ENCODE results near the gene SPSB2. TPM values are rescaled to one million over a fixed set of nuclear protein-coding genes. Genes with fewer than 3 reads are reported as not detected.

The SPSB2 gene
- total RNA-seq, 1 donor from 2014 or later = 6.5 TPM

DNA sequence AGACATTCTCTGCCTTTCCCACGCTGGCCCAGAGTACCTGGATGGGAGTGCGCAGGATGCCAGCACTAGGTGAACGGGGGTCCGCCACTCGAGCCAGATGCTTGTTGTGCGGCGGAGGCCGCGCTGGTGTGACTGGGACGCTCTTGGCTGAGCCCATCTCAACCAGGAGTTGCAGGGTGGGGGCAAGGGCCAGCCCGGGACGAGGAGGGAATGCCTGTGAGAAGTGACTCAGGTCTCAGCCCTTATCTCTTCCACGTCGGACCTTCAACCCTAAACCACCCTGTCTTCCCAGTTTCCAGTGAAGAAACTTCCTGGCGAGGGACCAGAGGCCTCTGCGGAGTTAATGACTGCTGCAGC is 22.3 kb downstream of the SPSB2 start:
- Mint-ChIP-seq H3K27me3 (peaks cover 2% of the 10 kb centered on the region), H3K4me3 (peak overlapping the region; percentile 94), H3K4me1 (ENCODE audit: unreplicated experiment) (peaks cover 12% of the 10 kb centered on the region), H3K36me3 (peaks cover 22% of the 10 kb centered on the region), H3K9me3 (no peaks in the 10 kb centered on the region), H3K27ac (peak overlapping the region; percentile 98)
- DNase-seq (ENCODE audit: extremely low spot score, unreplicated experiment) = no peak
- TF ChIP-seq CTCF (conservative IDR thresholded peaks at IDR 0.05) = no peak

- Mint-ChIP-seq H3K4me3 (peak overlapping the region; percentile 94), H3K9me3 (no peaks in the 10 kb centered on the region), H3K27ac (peak overlapping the region; percentile 98), H3K27me3 (peaks cover 2% of the 10 kb centered on the region), H3K4me1 (ENCODE audit: unreplicated experiment) (peaks cover 12% of the 10 kb centered on the region), H3K36me3 (peaks cover 21% of the 10 kb centered on the region)
- DNase-seq (ENCODE audit: extremely low spot score, unreplicated experiment) = no peak
- no peak for TF ChIP-seq CTCF (conservative IDR thresholded peaks at IDR 0.05)
These were observed 23.0 kb downstream of the SPSB2 start for GRCh38 chr12:6849976-6850560.

GRCh38 chr12:6849427-6849826 is 23.7 kb downstream of the SPSB2 start:
- TF ChIP-seq CTCF (conservative IDR thresholded peaks at IDR 0.05) = no peak
- peak overlapping the region; percentile 22 for H3K27ac Mint-ChIP-seq
- peaks cover 27% of the 10 kb centered on the region for H3K36me3 Mint-ChIP-seq
- H3K4me3 Mint-ChIP-seq = peak overlapping the region; percentile 94
- no peak for DNase-seq (ENCODE audit: extremely low spot score, unreplicated experiment)
- no peaks in the 10 kb centered on the region for H3K9me3 Mint-ChIP-seq
- peaks cover 2% of the 10 kb centered on the region for H3K27me3 Mint-ChIP-seq
- peaks cover 12% of the 10 kb centered on the region for H3K4me1 Mint-ChIP-seq (ENCODE audit: unreplicated experiment)

GRCh38 chr12:6847676-6848075 is 25.4 kb downstream of the SPSB2 start:
- H3K27me3 Mint-ChIP-seq = peaks cover 2% of the 10 kb centered on the region
- no peak for DNase-seq (ENCODE audit: extremely low spot score, unreplicated experiment)
- H3K27ac Mint-ChIP-seq = no peak overlapping the region
- TF ChIP-seq CTCF (conservative IDR thresholded peaks at IDR 0.05) = no peak
- peaks cover 28% of the 10 kb centered on the region for H3K36me3 Mint-ChIP-seq
- H3K9me3 Mint-ChIP-seq = no peaks in the 10 kb centered on the region
- H3K4me1 Mint-ChIP-seq (ENCODE audit: unreplicated experiment) = peaks cover 4% of the 10 kb centered on the region
- H3K4me3 Mint-ChIP-seq = peak overlapping the region; percentile 8

DNA sequence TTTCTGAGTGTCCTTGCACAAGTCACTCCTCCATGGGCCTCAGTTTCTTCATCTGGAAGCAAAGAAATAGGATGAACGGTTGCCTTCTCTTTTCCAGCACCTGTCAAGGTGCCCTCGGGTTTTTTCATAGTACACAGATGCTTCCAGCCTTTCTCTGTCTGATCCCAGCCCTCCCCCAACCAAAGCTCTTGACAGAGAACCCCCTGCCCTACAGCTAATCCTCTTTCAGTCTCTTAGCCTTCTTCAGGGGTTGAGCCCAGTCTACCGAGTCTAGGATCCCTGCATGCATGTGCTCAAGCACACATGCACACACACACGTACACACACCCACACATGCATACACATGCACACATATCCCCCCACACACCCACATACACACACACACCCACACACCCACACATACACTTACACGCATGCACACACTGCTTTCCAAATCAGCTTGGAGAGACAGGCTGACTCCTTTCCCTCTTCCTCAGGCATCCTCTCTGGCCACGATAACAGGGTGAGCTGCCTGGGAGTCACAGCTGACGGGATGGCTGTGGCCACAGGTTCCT is 26.7 kb downstream of the SPSB2 start:
- Mint-ChIP-seq H3K36me3 (peaks cover 32% of the 10 kb centered on the region), H3K9me3 (no peaks in the 10 kb centered on the region), H3K4me1 (ENCODE audit: unreplicated experiment) (peaks cover 4% of the 10 kb centered on the region), H3K27ac (no peak overlapping the region), H3K27me3 (peaks cover 2% of the 10 kb centered on the region), H3K4me3 (no peak overlapping the region)
- DNase-seq (ENCODE audit: extremely low spot score, unreplicated experiment) = no peak
- TF ChIP-seq CTCF (conservative IDR thresholded peaks at IDR 0.05) = no peak

Measured in type B pancreatic cell (in vitro differentiated cells).